Raji (cell line): ENCODE measurements around the gene BMX.

Experiments
- POLR2A ChIP-seq: IDR thresholded peaks from 2 replicates; pipeline ENCODE4 v1.6.1; 2011; ENCODE audit warnings: low read depth, low read length, control low read depth; ENCODE audit not compliant: insufficient read depth

BMX gene

GRCh38 chrX:15498741-15499140, 1.9 kb upstream of the BMX start:
- no peak for TF ChIP-seq POLR2A

DNA sequence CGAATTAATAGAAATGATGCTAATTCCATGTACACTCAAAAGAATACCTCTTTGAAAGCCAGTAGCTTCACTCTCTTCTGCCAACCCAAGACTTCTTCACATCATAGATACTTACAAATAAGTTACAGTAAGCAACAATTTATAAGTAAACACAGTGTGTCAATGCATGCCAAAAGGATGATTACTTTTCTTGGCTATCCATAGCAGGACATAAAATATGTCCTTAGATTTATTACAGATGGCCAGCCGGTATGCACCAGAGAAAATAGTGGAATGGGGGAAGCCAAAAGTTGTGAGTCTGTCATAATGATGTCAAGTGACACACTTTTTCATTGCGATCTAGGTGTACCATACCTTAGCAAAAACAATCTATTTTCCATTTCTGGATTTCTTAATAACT, 631 bp upstream of the BMX start:
- no peak for TF ChIP-seq POLR2A

DNA sequence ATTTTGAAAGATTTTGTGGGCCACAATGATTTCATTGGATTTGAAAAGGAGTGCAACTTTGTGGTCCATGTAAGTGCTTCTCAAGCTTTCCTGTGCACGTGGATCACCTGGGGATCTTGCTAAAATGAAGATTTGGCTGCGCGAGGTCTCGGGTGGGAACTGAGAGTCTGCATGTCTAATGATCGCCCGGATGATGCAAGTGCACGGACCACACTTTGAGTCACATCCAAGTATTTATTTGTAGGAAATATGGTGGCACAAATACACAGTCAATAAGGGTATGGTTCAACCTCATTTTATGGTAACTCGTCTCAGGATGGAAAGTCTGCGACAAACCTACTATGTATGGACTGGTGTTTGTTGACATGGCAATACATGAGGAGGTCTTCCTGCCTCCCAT, 899 bp downstream of the BMX start:
- no peak for TF ChIP-seq POLR2A

- no peak for TF ChIP-seq POLR2A
Measured at GRCh38 chrX:15504661-15505060, 4.1 kb downstream of the BMX start.

DNA sequence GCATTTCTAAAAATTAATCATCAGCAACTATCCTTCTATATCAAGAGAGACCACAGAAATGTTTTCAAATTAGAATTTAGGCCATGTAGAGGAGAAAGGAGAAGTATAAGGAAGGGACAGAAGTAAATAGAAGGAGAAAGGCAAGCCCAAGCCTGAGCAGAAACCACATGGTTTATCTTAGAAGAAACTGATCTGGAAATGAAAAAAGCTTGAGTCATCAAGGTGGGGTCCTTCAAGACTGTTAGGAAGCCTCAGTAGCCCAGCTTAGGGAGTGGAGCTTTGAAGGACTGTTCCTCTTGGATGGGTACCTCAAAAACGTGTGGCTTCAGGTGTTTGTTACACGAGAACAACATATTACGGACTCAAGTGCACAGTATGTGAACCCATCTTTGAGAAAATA, 4.5 kb downstream of the BMX start:
- no peak for TF ChIP-seq POLR2A

DNA sequence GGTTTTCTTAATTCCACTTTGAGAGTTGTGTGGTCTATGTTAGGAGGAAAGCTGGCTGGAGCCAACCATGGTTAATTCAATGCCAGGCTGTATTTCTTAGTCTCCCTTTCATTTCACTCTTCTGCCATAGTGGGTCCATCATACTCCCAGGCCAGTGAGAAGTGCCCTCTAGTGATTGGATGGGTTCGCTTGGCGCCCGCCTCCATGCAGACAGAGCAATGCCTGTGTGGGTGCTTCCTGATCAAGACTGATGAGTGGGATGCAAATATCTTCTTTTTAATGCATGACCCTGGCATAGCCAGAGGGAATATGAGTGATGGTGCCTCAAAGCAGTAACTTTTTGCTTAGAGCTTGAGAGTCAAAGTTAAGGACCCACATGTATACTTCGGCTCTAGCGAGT, 6.4 kb downstream of the BMX start:
- no peak for TF ChIP-seq POLR2A

DNA sequence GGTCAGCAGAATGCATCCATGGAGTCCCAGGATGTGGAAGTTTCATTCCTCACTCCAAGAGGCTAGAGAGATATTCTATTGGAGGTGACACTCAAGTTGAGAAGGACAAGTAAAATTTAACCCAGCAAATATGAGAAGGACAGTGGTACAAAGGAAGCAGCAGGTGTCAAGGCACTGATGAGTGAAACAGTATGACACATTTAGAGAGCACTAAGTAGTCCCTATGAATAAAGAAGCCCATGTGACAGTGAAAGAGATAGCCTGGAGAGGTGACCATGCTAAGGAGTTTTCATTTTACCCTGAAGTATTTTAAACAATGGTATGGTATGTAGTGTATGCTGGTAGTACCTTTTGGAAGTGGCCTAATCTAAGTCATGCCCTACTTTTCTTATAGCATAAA, 9.2 kb downstream of the BMX start:
- no peak for TF ChIP-seq POLR2A

DNA sequence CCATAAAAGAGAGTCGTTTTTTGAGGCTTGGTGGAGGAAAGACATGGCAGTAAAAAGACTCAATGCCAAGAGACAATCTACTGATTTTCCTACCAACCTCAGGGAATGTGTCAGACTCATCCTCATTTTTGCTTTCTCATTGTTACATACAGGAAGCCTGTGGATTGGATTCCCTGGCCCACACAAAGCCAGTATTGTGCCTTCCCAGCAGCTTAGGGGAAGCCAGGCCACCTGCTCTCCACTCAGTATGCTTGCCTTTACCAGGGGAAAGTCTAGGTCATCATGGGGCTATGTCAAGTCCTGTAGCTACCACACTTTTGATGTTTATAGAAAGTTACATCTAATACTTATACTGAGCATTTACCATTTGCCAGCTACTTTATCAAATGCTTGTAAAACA, 11.0 kb downstream of the BMX start:
- TF ChIP-seq POLR2A: no peak

DNA sequence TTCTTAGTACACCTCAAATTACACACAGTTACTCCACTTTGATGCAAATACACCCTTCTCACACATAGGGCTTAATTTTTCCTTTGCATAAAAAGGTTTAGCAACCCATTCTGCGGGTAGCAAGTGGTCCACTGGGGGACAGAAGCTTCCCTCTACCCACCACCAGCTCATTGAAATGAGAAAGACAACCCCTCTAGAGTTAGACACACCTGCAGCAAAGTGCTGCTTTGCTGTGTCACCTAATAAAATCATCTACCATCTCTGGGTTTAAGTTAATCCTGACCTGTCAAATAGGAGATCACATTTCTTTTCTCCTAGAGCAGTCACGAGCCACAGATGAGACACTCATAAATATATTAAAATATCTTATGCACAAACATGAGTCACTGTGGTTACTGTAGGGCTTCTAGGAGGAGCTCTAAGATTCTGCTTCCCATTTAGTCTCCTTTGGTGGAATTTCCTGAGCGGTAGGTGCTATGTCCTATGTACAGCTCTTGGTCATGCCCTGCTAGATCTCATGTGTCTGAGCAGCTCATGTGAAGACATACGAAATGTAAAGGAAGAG, 11.9 kb downstream of the BMX start:
- TF ChIP-seq POLR2A: no peak

DNA sequence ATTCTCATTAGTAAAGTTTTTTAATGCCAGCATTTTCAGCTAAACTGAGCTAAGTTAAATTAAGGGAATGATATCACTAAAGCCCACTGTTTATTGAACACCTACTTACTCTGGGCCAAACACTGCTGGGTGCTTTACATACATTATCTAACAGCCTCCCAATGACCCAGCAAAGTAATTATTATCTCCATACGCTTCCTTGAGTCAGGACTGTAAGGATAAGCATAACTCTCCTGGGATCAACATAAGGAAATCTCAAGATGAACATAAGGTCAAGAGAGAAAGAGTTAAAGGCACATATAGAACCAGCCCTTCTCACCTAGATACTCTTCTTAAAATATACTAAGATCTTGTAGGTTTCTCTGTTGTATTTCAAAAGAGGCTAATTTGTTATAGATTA, 13.7 kb downstream of the BMX start:
- TF ChIP-seq POLR2A: no peak

- no peak for TF ChIP-seq POLR2A
Measured at GRCh38 chrX:15515931-15516330, 15.3 kb downstream of the BMX start.

DNA sequence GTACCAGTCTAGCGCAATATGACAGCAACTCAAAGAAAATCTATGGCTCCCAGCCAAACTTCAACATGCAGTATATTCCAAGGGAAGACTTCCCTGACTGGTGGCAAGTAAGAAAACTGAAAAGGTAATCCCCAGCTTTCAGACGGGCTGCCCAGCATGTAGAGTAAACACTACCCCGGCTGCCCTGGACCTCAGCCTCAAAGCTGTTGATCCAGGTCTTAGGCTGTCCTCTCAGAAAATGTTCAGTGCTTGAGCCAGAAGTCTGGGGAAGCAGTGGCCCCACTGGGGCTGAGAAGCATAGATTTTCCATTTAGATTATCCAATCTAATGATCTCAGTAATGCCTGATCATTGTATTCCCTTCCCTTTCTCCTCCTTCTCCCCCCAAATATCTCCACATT, 21.9 kb downstream of the BMX start:
- TF ChIP-seq POLR2A: no peak

GRCh38 chrX:15523088-15523487, 22.5 kb downstream of the BMX start:
- no peak for TF ChIP-seq POLR2A

GRCh38 chrX:15524417-15524816, 23.8 kb downstream of the BMX start:
- TF ChIP-seq POLR2A: no peak

DNA sequence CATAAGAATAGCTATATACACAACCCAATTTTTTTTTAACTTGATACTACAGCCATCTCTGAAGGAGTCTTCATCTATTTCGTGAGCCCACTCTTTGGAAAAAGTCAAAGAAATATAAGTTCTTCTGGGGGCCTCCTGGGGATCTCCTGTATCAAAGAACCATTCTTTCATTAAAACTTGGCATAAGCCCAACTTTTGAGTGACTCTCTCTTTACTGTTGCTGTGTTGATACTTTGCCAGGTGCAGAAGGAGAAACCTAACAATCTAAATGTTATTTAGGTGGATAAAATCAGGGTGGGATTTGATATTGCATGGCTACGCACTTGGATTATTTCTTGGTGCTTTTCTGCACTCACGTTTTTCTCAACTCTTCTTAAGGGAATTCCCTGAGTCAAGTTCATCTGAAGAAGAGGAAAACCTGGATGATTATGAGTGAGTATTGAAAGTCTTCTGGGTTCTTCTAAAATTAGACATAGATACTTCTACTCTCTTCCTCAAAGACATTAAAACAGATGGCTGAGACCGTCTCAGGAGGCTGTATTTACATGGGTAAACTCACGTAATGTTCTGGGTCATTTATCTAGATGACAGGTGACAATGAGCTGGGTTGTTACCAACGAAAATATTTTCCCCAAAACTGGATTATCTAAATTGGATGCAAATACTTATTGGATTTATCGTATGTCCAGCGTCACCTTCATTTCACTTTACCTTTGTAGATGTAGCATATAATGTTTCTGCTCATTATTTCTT, 25.2 kb downstream of the BMX start:
- TF ChIP-seq POLR2A: no peak

DNA sequence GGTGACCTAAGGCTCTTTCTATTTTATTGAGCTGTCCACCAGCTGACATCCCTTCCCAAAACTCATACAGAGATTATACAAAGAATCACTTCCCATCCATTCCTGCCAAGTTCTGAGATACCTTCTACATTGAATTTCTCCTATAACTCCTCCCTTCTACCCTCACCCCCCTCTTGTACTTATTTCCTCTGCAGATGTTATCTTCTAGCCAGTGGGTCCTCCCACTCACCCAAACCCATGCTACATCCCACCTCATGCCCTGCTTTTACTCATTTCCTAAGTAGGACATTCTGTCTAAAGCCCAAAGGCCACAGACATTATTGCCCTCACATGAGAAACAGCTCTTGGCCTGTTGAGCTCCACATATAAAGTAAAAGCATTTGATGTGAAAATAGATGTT, 28.6 kb downstream of the BMX start:
- no peak for TF ChIP-seq POLR2A

GRCh38 chrX:15530318-15530717, 29.7 kb downstream of the BMX start:
- TF ChIP-seq POLR2A: no peak

- no peak for TF ChIP-seq POLR2A
Measured at GRCh38 chrX:15546745-15547144, 46.1 kb downstream of the BMX start.

- no peak for TF ChIP-seq POLR2A
Measured at GRCh38 chrX:15547356-15547755, 46.7 kb downstream of the BMX start.
